ENCODE data around the gene GRIA4. TPM values are rescaled to one million over a fixed set of nuclear protein-coding genes. Genes with fewer than 3 reads are reported as not detected.
A peak's percentile ranks its signal among the peaks of the same experiment; 100 is the strongest.

Gene GRIA4
- polyA plus RNA-seq, 3 donors = 0.69 to 0.98 (median 0.88) TPM

DNA sequence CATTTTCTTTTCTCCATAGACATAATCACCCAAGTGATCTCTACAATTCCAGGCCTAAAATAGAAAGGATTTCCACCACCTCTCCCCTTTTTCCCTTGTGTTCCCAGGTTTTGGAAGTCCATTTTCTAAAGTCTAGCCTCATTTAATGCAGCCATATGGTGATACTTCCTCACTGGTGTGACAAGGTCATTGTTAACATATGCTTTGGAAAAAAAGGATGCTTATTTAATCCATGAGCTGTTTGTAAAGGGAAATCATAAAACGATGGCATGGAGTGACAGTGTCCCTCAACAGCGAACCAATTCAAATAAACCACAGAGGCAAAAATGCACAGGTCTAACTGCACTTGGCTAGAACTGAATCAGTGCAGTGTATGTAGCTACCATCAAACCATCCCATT, 26.6 kb downstream of the GRIA4 start:
- no peak for DNase-seq

GRCh38 chr11:105639527-105639926, 29.7 kb downstream of the GRIA4 start:
- no peak for DNase-seq

GRCh38 chr11:105641433-105641832, 31.6 kb downstream of the GRIA4 start:
- no peak for DNase-seq

GRCh38 chr11:105642870-105643269, 33.0 kb downstream of the GRIA4 start:
- no peak for DNase-seq

GRCh38 chr11:105644839-105645573, 35.1 kb downstream of the GRIA4 start:
- DNase-seq = no peak

DNA sequence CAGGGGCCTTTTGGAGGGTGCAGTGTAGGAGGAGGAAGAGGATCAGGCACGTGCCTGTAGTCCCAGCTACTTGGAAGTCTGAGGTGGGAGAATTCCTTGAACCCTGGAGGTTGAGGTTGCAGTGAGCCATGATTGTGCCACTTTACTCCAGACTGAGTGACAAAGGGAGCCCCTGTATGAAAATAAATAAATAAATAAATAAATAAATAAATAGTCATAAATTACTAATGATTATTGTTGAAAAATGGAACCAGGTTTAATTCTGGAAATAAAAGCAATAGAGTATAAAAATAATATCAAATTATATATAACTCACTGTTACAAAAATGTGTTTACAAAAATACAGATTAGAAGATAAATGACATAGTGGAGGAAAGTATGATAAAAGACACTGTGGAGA, 37.9 kb downstream of the GRIA4 start:
- no peak for DNase-seq

- no peak for DNase-seq
Observed at GRCh38 chr11:105648762-105649161, 38.9 kb downstream of the GRIA4 start.

- no peak for DNase-seq
Observed at GRCh38 chr11:105665281-105665680, 55.4 kb downstream of the GRIA4 start.

- no peak for DNase-seq
Observed at GRCh38 chr11:105667441-105667840, 57.6 kb downstream of the GRIA4 start.

- DNase-seq = no peak
Observed at GRCh38 chr11:105670811-105671210, 60.9 kb downstream of the GRIA4 start.

- DNase-seq = peak; percentile 71
Observed at GRCh38 chr11:105673089-105673488, 63.2 kb downstream of the GRIA4 start.

GRCh38 chr11:105689631-105690030, 79.8 kb downstream of the GRIA4 start:
- DNase-seq = peak; percentile 33

- DNase-seq = no peak
Observed at GRCh38 chr11:105690467-105690866, 80.6 kb downstream of the GRIA4 start.

DNA sequence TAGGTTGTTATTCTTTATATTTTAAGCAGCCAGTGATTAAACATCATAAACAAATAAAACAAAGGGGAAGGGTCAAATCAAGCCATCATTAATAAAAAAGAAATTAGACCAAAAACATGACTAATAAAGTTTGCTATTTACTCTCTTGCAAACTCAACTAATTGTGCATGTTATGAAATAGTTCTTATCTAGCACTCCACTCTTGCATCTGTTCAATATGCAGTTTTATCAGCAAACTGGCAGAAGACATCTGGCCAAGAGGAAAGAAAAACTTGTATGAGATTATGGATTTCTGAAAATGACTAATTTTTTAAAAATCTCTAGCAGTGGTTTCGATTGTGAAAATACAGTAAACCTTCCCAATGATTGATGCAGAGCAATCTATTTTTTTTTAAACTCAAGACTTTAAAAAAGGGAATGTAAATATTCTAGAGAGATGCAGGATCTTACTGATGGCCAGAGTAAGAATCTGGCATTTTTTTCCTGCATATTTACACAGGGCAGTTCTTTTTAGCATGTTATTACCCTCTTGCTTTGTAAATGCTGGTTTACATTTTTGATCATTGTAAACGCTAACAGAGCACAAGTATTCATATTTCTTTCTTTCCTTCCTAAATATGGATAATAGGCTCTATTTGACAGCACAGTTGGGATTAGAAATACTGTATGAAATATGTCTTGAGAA, 83.3 kb downstream of the GRIA4 start:
- DNase-seq = no peak

DNA sequence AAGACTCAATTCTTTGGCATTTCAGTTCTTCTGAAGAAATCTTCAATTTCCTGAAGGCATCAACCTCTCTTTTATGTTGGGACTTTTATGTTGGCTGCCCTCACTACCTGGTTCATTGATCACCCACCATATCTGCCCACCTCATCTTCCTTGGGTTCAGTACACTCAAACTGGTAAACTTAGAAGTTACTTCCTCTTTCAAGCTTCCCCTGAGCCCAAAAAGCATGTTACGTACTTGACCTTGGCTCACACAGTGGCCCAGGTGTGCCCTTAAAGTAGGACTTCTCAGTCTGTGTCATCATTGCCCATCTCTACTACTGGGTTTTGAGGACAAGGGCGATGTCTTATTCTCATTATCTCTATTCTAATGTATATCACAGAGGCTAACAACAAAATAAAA, 86.1 kb downstream of the GRIA4 start:
- DNase-seq = no peak

GRCh38 chr11:105697291-105697690, 87.4 kb downstream of the GRIA4 start:
- no peak for DNase-seq

GRCh38 chr11:105699203-105699602, 89.3 kb downstream of the GRIA4 start:
- DNase-seq = no peak

DNA sequence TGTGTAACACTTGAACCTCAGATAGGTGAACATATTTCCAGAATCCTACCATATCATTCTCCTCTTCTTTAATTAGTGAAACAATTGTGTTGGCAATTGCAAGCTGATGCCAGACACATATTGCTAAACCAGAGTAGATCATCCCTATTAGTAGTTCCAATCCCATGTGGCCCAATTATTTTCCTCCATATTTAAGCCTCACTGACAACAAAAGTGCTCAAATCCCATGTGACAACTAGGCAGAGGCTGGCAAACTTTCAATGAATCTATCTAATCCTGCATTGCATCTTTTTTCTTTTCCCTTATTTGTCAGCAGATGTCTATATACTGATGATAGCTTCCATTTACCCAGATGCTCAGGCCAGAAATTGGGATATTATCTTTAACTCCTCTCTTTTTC, 90.4 kb downstream of the GRIA4 start:
- DNase-seq = no peak

- DNase-seq = no peak
Observed at GRCh38 chr11:105701098-105701497, 91.2 kb downstream of the GRIA4 start.

DNA sequence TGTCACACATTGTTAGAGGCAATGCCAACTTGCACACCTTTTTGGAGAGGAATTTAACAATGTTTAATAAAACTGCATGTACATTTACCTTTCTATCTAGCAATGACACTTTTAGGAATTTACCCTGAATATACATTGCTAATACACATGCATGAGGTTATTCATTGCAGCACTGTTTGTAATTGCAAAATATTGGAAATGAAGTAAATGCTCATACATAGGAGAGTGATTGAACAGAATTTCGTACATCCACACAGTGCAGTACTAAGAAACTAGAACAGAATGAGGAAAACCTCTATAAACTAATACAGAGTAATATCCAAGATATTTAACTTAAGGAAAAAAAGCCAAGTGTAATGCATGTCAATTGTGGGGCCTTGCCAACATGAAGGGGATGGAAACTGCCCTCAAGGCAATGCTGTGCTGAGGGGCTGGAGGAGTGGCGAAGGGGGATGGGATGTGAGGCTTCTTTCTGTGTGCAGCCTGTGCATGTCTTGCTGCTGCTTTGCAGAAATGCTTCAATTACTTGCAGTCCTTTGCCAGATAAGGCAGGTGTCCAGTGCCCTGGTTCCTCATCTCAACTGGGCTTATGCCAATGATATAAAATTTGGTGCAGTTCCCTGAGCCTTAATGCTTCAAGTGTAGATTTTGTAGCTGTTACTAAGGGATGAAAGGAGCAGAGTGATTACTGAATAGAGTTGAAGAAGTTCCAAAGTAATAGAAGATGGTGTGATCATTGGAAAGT, 96.1 kb downstream of the GRIA4 start:
- no peak for DNase-seq

DNA sequence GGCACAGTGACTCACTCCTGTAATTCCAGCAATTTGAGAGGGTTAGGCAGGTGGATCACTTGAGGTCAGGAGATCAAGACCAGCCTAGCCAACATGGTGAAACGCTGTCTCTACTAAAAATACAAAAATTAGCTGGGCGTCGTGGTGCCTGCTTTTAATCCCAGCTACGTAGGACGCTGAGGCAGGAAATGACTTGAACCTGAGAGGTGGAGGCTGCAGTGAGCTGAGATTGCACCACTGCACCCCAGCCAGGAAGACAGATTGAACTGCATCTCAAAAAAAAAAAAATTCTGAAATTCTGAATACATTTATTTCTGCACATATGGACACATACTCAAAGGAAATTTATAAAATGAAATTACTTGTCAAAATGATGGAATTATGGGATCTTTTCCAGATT, 103.2 kb downstream of the GRIA4 start:
- DNase-seq = no peak

DNA sequence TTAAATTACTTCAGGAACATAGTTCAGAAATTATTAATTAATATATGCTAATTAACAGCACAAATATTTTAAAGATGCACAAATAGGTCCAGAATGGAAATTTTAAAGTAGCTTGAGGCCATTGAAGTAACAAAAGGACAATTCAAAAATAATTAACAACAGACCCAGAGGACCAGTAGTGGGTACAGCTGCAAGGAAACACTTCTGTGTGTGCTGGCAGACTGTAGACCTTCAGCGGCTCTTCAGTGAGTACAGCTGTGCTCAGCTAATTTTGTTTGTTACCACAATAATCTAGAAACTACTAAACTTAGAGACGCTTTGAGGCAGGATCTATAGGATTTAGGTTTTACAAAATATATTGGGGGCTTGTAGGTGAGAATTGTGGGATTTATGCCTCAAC, 103.8 kb downstream of the GRIA4 start:
- DNase-seq = no peak

GRCh38 chr11:105718641-105719040, 108.8 kb downstream of the GRIA4 start:
- DNase-seq = peak; percentile 27
